Measurements from ENCODE around the gene ITGB3BP. TPM values are rescaled to one million over a fixed set of nuclear protein-coding genes. Genes with fewer than 3 reads are reported as not detected.
A peak's percentile ranks its signal among the peaks of the same experiment; 100 is the strongest.
"Not testable (repeated sequence)": the region's sequence is repeated elsewhere in the genome, so short reads cannot be mapped to it uniquely, and the experiment has no call there.

The ITGB3BP gene
- total RNA-seq, 1 experiment from 2014 or later: 35.9 TPM

DNA sequence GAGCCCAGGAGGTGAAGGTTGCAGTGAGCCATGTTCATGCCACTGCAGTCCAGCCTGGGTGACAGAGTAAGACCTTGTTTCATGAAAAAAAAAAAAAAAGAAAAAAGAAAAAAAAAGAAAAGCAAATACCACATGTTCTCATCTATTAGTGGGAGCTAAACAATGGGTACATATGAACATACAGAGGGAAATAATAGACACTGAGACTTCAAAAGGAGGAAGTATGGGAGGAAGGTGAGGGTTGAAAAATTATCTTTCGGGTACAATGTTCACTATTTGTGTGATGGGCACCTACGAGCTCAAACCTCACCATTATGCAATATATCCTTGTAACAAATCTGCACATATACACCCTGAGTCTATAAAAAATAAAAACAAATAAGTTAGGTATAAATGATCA is 6.4 kb downstream of the ITGB3BP start:
- DNase-seq (ENCODE audit: low spot score): no peak
- in situ Hi-C loops (cut with HindIII; ENCODE audit: low sequenced_read_pairs): no loop called here

DNA sequence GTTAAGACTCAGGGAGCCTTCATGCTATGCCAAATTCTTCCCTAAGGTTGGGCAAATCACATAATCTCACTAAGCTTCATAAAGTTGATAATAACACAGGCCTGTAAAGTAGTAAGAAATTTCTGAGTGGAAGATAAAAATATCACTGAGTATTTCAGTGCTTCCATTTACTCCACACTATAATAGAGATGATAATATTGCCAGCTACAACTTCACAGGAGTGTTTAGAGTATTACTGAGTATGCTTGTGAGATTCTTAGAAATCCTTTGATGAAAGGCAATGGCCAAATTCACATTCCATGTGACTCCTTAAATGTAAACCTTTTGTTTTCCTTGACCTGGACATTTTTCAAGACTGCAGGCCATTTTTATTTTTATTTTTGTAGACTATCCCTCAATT is 10.4 kb downstream of the ITGB3BP start:
- in situ Hi-C loops (cut with HindIII; ENCODE audit: low sequenced_read_pairs): no loop called here
- no peak for DNase-seq (ENCODE audit: low spot score)

DNA sequence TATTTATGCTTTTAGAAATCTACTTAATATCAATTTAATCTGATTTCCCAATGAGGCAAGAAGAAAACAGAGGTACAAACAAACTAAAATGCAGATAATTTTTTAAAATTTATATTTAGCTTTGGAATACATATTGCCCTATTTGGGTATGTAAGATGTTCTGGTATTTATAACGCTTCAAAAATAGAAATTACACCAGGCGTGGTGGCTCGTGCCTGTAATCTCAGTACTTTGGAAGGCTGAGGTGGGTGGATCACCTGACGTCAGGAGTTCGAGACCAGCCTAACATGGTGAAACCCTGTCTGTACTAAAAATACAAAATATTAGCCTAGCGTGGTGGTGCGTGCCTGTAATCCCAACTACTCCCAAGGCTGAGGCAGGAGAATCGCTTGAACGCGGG is 13.3 kb downstream of the ITGB3BP start:
- in situ Hi-C loops (cut with HindIII; ENCODE audit: low sequenced_read_pairs): no loop called here
- no peak for DNase-seq (ENCODE audit: low spot score)

DNA sequence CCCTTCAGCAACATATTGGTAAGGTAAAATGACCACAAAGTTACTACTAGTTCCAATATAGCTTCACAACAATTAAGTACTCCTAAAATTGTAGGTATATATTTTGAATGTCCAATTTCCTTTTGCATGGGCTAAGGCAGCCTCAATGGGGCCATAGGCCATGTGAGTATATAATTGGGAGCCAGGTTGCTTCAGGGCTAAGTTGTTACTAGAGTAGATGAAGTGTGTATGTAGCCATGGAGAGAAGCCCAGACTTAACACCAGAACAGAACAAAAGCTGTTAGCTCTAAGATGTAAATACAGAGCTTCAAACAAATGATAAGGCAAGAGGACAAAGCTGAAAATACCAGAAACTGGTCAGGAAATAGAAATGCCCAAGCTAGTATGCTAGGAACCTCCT is 16.2 kb downstream of the ITGB3BP start:
- in situ Hi-C loops (cut with HindIII; ENCODE audit: low sequenced_read_pairs): no loop called here
- no peak for DNase-seq (ENCODE audit: low spot score)

DNA sequence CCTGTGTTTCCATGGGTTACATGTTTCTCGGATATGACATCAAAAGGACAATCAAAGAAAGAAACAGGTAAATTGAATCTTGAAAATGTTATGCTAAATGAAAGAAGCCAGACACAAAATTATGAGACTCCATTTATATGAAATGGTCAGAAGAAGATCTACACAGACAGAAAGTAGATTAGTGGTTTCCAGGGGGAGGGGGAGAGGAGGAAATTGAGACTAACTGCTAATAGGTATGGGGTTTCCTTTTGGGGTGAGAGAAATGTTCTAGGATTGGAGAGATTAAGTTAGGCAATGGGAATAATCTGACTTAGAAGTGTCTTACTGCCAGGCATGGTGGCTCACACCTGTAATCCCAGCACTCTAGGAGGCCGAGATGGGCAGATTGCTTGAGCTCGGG is 21.8 kb downstream of the ITGB3BP start:
- in situ Hi-C loops (cut with HindIII; ENCODE audit: low sequenced_read_pairs): no loop called here

DNA sequence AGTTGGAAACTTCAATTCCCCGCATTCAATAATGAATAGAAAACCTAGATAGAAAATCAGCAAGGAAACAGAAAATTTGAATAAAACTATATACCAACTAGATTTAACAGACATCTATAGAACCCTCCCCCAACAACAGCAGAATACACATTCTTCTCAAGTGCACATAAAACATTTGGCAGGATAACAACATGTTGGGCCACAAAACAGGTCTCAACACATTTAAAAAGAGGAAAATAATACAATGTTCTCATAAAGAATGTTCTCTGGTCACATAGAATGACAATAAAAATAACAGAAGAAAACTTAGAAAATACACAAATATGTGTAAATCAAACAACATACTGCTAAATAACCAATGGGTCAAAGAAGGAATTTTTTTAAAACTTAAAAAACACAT is 24.9 kb downstream of the ITGB3BP start:
- no peak for DNase-seq (ENCODE audit: low spot score)
- in situ Hi-C loops (cut with HindIII; ENCODE audit: low sequenced_read_pairs): no loop called here

More for the DNA sequence above, 21.8 kb downstream of the ITGB3BP start:
- DNase-seq (ENCODE audit: low spot score): no peak

DNA sequence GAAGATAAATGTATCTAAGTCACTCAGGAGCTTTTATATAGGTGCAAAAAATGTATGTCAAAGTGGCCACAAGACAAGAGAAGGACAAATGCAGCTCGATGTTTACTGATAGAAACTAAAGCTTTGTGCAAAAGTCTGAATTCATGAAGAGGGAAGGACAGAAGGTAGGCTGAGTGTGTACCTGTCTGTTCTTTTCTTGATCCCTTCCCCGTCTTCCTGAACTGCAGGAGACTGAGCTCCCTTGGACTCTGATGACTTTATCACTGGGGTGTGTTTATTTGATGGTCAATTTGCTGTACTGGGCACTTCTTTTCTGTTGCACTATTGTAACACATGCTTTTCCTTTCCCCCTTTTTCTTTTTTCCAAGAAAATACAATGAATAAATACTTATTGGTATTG is 25.4 kb downstream of the ITGB3BP start:
- DNase-seq (ENCODE audit: low spot score): no peak
- in situ Hi-C loops (cut with HindIII; ENCODE audit: low sequenced_read_pairs): no loop called here

DNA sequence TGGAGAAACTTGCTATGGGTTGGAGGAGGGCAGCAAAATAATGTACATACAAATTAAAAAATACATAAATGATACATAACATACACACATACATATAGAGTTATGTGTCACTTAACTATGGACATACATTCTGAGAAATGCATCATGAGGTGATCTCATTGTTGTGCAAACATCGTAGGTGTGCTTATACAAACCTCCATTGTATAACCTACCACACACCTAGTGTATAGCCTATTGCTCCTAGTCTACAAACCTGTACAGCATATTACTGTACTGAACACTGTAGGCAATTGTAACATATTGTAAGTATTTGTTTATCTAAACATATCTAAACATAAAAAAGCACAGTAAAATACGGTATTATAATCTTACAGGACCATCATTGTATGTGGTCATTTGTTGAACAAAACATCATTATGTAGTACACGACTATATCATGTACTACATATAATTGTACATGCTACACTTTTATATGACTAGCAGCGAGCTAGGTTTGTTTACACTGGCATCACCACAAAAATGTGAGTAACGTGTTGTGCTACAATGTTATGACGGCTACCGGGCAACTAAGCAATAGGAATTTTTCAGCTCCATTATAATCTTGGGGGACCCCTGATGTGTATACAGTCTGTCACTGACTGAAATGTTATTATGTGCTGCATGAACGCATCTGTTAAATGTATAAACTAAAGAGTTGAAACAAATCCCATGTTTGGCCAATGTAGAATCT is 35.5 kb downstream of the ITGB3BP start:
- no peak for DNase-seq (ENCODE audit: low spot score)
- in situ Hi-C loops (cut with HindIII; ENCODE audit: low sequenced_read_pairs): no loop called here

DNA sequence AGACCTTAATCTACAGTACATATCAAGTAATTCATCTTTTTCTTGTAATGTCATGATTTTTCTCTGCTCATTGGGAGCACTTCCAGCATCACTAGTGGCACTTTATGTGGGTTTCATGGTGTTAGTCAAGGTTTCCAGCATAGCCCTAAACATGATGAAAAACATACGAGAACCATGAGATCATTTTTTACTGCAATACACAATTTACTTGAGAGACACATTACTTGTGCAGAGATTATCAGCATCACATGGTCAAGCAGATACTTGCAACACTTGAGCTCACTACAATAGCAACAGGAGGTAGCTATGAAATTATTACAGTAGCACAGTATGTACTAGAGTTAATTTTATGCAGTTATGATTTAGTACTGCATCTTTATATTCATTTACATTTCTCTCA is 36.4 kb downstream of the ITGB3BP start:
- in situ Hi-C loops (cut with HindIII; ENCODE audit: low sequenced_read_pairs): no loop called here
- no peak for DNase-seq (ENCODE audit: low spot score)

DNA sequence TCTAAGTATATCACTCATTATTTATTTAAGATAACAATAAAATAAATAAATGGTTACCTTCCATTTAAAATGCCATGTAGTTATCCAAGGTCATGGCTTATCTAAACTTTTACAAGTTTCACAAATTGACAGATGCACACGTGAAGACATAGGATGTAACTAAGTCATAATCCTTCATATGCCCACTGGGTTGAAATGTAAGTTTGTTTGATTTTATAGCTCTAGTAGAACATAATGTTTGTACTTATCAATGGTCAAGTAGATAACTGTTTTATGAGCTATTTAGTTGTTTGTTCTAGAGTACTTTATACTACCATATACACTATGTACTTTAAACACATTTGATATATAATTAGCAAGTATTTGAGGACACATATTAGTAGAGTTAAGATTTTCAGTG is 43.0 kb downstream of the ITGB3BP start:
- no peak for DNase-seq (ENCODE audit: low spot score)
- in situ Hi-C loops (cut with HindIII; ENCODE audit: low sequenced_read_pairs): no loop called here

DNA sequence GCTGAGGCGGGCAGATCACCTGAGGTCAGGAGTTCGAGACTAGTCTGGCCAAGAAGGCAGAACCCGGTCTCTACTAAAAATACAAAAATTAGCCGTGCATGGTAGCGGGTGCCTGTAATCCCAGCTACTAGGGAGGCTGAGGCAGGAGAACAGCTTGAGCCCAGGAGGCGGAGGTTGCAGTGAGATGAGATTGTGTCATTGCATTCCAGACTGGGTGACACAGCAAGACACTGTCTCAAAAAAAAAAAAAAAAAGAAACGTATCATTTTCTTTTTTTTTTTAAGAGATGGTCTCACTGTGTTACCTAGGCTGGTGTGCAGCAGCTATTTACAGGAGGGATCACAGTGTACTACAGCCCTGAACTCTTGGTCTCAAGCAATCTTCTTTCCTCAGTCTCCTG is 47.3 kb downstream of the ITGB3BP start:
- DNase-seq (ENCODE audit: low spot score): no peak
- in situ Hi-C loops (cut with HindIII; ENCODE audit: low sequenced_read_pairs): no loop called here

DNA sequence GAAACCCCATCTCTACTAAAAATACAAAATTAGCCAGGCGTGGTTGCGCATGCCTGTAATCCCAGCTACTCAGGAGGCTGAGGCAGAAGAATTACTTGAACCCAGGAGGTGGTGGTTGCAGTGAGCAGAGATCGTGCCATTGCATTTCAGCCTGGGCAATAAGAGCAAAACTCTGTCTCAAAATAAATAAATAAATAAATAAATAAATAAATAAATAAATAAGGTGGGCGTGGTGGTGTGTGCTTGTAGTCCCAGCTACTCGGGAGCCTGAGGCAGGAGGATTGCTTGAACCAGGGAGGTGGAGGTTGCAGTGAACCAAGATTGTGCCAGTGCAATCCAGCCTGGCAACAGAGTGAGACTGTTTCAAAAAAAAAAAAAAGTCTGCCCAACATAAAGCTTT is 54.3 kb downstream of the ITGB3BP start:
- in situ Hi-C loops (cut with HindIII; ENCODE audit: low sequenced_read_pairs); DNase-seq (ENCODE audit: low spot score): not testable (repeated sequence)

DNA sequence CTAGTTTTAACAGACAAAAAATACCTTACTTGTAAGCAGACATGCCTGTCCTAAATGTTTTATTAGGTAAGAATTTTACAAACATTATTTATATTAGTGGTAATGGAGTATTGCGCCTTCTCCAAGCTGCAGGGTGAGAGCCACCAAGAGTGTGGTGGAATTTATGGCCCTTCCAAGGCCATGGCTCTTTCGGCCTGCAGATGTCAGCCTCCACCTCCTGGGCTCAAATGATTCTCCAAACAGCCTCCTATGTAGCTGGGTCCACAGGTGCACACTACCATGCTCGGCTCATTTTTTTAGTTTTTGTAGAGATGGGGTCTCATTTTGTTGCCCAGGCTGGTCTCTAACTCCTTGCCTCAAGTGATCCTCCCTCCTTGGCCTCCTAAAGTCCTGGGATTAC is 56.3 kb downstream of the ITGB3BP start:
- DNase-seq (ENCODE audit: low spot score): no peak
- in situ Hi-C loops (cut with HindIII; ENCODE audit: low sequenced_read_pairs): no loop called here

DNA sequence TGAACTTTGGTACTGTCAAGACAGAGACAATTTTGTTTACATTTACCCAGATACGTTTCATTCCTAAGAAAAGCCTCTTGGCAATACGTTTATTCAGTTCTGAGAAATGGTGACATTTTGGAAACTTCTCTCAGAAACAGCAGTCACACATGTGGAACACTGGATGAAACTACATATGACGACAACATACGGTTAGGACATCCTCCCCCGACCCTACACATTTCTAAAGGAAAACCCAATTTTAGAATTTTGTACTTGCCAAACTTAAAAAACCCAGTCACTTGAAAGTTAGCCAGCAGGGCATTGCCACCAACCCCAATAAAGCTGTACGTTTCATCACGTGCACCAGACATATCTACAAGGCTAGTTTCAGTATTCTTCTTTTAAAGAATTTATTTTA is 56.8 kb downstream of the ITGB3BP start:
- in situ Hi-C loops (cut with HindIII; ENCODE audit: low sequenced_read_pairs): no loop called here
- DNase-seq (ENCODE audit: low spot score): no peak

DNA sequence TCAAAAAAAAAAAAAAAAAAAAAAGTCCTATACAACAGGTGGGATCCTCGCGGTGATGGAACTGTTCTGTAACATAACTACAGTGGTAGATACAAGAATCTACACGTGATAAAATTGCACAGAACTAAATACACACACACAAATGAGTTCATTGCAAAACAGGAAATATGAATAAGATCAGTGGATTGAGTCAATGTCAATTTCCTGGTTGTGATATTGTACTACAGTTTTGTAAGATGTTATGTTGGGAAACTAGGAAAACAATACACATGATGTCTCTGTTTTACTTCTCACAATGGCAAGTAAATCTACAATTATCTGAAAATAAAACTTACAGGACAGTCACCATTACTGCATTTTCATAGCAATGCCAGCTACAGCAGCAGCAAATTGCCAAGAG is 59.8 kb downstream of the ITGB3BP start:
- DNase-seq (ENCODE audit: low spot score): no peak
- in situ Hi-C loops (cut with HindIII; ENCODE audit: low sequenced_read_pairs): no loop called here

DNA sequence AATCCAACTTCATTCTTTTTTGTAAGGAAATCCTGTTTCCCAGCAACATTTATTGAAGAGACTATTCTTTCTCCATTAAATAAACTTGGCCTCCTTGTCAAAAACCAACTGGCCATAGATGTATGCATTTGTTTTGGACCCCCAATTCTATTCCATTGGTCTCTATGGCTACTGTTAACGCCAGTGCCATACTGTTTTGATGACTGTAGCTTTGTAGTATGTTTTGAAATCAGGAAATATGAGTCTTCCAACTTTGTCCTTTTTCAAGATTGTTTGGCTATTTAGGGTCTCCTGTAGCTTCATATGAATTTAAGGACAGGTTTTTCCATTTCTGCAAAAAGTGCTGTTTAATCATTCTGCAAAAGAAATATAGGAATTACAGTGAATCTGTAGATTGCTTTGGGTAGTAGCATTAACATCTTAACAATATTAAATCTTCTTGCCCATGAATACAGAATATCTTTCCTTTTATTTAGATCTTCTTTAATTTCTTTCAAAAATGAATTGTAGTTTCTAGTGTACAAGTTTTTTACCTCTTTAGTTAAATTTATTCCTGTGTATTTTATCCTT is 61.3 kb downstream of the ITGB3BP start:
- DNase-seq (ENCODE audit: low spot score): no peak
- in situ Hi-C loops (cut with HindIII; ENCODE audit: low sequenced_read_pairs): no loop called here

DNA sequence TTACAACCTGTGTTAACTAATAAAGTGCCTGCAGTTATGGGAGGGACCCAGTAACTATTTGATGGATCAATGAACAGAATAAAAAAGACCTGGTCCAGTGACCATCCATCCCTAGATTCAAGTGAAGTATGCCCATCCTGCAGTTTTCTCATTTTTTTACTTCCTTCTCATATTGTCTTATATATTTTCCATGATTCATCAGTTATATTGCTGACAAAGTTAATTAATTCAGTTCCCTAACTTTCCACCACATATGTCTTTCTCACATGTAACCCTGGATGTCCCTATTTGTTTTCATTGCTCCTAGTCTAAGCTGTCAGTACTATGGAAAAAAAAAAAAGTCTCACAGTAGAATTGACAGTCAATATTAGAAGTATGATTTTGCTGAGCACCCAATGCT is 64.3 kb downstream of the ITGB3BP start:
- in situ Hi-C loops (cut with HindIII; ENCODE audit: low sequenced_read_pairs): no loop called here
- no peak for DNase-seq (ENCODE audit: low spot score)

DNA sequence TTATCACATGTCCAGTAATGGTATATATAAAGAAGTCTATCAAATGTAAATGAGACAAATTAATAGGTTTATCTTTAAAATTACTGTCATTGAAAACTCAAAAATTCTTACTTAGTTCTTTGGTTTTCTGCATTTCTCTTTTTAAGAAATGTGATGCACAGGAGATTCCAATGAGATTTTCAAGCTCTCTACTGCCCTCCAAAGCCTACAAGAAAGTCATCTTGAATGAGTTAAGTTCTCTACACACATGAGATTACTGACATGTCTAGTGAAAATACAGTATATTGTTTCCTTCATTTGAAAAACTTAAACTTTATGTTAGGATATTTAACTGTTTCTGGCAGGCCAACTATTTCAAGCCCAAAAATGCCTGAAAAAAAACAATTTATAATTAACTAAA is 68.8 kb downstream of the ITGB3BP start:
- peak; percentile 4 for DNase-seq (ENCODE audit: low spot score)
- in situ Hi-C loops (cut with HindIII; ENCODE audit: low sequenced_read_pairs): no loop called here

DNA sequence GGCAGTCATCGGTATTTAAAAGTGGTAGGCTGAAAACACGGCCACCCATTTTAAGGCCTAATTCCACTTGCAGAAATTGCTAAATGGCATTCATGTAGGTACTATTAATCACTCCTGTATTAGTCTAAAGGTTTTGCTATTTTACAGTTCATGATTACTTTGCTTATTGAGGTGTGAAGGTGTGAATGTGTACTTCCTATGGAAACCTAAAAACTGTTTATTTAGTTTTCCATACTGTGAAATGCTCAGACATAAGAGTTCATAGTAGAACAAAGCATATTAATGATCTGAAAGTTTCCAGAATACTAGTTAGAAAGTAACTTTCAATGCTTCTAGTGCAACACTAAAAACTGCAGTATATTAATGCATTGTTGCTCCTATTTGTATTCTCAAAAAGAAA is 69.8 kb downstream of the ITGB3BP start:
- DNase-seq (ENCODE audit: low spot score): no peak
- in situ Hi-C loops (cut with HindIII; ENCODE audit: low sequenced_read_pairs): no loop called here

DNA sequence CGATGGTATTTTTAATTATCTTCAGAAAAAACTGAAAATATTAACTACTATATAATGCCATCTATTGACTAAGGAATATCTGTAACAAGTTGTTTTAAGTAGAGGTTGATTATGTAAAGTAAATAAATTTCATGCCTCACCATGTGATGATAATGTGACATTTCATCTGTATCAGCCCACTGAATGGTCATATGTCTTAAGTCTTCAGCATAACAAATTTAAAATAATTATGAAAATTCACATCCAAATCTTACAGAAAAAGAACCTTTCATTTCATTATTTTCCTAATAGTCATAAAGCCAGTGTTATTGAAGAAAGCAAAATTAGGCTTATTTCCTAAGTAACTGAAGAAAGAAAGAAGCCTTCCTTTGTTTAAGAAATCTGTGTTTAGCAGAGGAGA is 72.6 kb downstream of the ITGB3BP start:
- in situ Hi-C loops (cut with HindIII; ENCODE audit: low sequenced_read_pairs): no loop called here
- DNase-seq (ENCODE audit: low spot score): no peak

DNA sequence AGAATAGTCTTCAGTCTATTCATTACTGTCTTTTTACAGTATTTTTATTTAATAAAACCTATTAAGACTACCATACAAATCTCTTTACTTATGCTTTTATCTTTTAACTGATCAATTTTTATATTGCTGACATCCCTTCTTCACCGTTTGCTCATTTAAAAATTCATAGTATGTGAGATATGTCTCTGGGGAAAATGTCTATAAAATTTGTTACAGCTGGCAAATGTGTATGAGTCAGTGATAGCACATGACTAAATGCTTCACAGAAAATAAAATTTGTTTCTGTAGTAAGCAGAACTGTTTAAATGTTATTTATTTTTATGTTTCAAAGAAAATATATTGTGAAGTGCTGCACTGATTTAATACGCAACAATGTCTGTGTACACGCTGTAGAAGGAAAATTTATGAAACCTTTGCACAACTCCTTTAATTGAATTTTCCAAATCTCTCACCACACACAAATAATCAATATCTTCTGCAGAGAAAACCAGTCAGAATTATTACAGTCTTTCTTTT is 74.2 kb downstream of the ITGB3BP start:
- in situ Hi-C loops (cut with HindIII; ENCODE audit: low sequenced_read_pairs): no loop called here
- no peak for DNase-seq (ENCODE audit: low spot score)
